ENCODE measurements around the gene PLAAT4. TPM values are rescaled to one million over a fixed set of nuclear protein-coding genes. Genes with fewer than 3 reads are reported as not detected.

The PLAAT4 gene
- total RNA-seq, 2 experiments from 2014 or later, result 156 to 158 TPM

Other genes starting within 250 kb of the PLAAT4 start
- gene SLC22A9, start 167.0 kb upstream of the PLAAT4 start, total RNA-seq, result not detected
- under 1 TPM; 0.43 to 0.44 TPM for gene PLAAT5, start 45.6 kb upstream of the PLAAT4 start, total RNA-seq
- gene LGALS12, start 30.7 kb upstream of the PLAAT4 start, total RNA-seq, result not detected
- gene PLAAT2, start 26.6 kb downstream of the PLAAT4 start, total RNA-seq, result under 1 TPM in 1 of 2 experiments, not detected in 1; 0.58 TPM
- 10 to 100 TPM; 15.8 to 17.3 TPM for gene PLAAT3, start 77.6 kb downstream of the PLAAT4 start, total RNA-seq
- gene ATL3, start 134.6 kb downstream of the PLAAT4 start, total RNA-seq, result 10 to 100 TPM; 36.7 to 38.1 TPM
- 10 to 100 TPM; 50.8 to 51.1 TPM for gene RTN3, start 144.7 kb downstream of the PLAAT4 start, total RNA-seq
- 1 to 10 TPM; 4.7 to 5.0 TPM for gene ZFTA, start 232.0 kb downstream of the PLAAT4 start, total RNA-seq

Data from activated naive CD8-positive, alpha-beta T cell treated with anti-CD3 and anti-CD28 coated beads, Interleukin-2, amount 10 ng/mL, durations not matched to agents 7 days and 5 days (primary cell).